Upper lobe of left lung (tissue), 6 donors: ENCODE results near the gene RNASET2. TPM values are rescaled to one million over a fixed set of nuclear protein-coding genes. Genes with fewer than 3 reads are reported as not detected.

Source experiments
- ATAC-seq, 2 donors: fragments of 200-7000 bp; cut with Tn5 transposase; one replicate each; pipeline ENCODE4 v1.9.1; 2022; ENCODE audit warnings: mild to moderate bottlenecking in 2 of 2, moderate library complexity in 2 of 2; ENCODE audit not compliant: low FRiP score in 2 of 2
- DNase-seq, 2 donors: peaks; one replicate each; pipeline ENCODE4 v3.0.0-alpha.2; 2019 to 2020
- H3K27ac ChIP-seq, 4 donors: fragments of 200-600 bp; sonication (generic); one replicate each; pipeline ENCODE4 v1.5.1; 2016 to 2019
- H3K27me3 ChIP-seq, 4 donors: fragments of 200-600 bp; sonication (generic); one replicate each; pipeline ENCODE4 v1.5.1; 2017 to 2019
- H3K36me3 ChIP-seq, 4 donors: fragments of 200-600 bp; sonication (generic); one replicate each; pipeline ENCODE4 v1.5.1; 2016 to 2019
- H3K4me1 ChIP-seq, 4 donors: fragments of 200-600 bp; sonication (generic); one replicate each; pipeline ENCODE4 v1.5.1; 2018 to 2019
- H3K4me3 ChIP-seq, 4 donors: fragments of 200-600 bp; sonication (generic); one replicate each; pipeline ENCODE4 v1.5.1; 2017 to 2019; ENCODE audit warnings: mild to moderate bottlenecking in 2 of 4, moderate library complexity in 1 of 4
- H3K9me3 ChIP-seq, 4 donors: fragments of 200-600 bp; sonication (generic); one replicate each; pipeline ENCODE4 v1.5.1; 2018 to 2019
- CTCF ChIP-seq, 6 experiments: fragments of 450-650 bp in 4 of 6; fragments of 200-600 bp in 2 of 6; sonication (generic) in 2 of 6; IDR thresholded peaks; one replicate each; pipeline ENCODE4 v1.5.1; 2016 to 2019; ENCODE audit warnings: antibody characterized with exemption in 6 of 6
- EP300 ChIP-seq, 4 donors: sonication (generic); formaldehyde crosslinking; IDR thresholded peaks; one replicate each; pipeline ENCODE4 v1.5.1; 2017; ENCODE audit warnings: antibody characterized with exemption in 4 of 4, control low read depth in 2 of 4
- POLR2A ChIP-seq, 4 donors: fragments of 450-650 bp; IDR thresholded peaks; one replicate each; pipeline ENCODE4 v1.5.1; 2016 to 2017; ENCODE audit warnings: antibody characterized with exemption in 4 of 4, mild to moderate bottlenecking in 2 of 4
- POLR2AphosphoS5 ChIP-seq, 2 donors: sonication (generic); formaldehyde crosslinking; IDR thresholded peaks; one replicate each; pipeline ENCODE4 v1.5.1; 2017; ENCODE audit warnings: antibody characterized with exemption in 2 of 2
- WGBS, 2 donors: methylation state at CpG; one replicate each; pipeline ENCODE4 v1.1.5; 2017 to 2018; 5-methylcytosine and 5-hydroxymethylcytosine counted together
- total RNA-seq, 6 donors: library from RNA; depleted of rRNA in 4 of 6; stranded (reverse); fragments of >200 nt in 4 of 6; gene quantifications; one replicate each; pipeline versions ENCODE4 v1.1.0 to v1.2.1, GENCODE V29; 2016 to 2021
- donor health status: DM: no; HTN: no; CAD: no; lungs with moderate emphysema.
- donor health status: DM: no; HTN: yes; CAD: no; lungs with severe emphysema.

Gene RNASET2
- total RNA-seq, 6 donors from 2014 or later = 66.4 to 131 (median 94.8) TPM

GRCh38 chr6:166904101-166904746, 52.1 kb downstream of the RNASET2 start:
- DNase-seq (peak in 1 of 2 donors; percentile 58), ATAC-seq (no peak)
- Histone ChIP-seq H3K4me3 (no peak overlapping the region), H3K9me3 (no peaks in the 10 kb centered on the region), H3K36me3 (no peaks in the 10 kb centered on the region), H3K27me3 (no peaks in the 10 kb centered on the region), H3K4me1 (no peaks in the 10 kb centered on the region), H3K27ac (no peak overlapping the region)
- WGBS, 2 donors = 72 to 74% methylated on average over 17 to 20 of the region's 23 CpGs
- TF ChIP-seq POLR2AphosphoS5 (IDR thresholded peaks at IDR 0.05) (no peak), CTCF (IDR thresholded peaks at IDR 0.05) (no peak), EP300 (IDR thresholded peaks at IDR 0.05) (no peak), POLR2A (IDR thresholded peaks at IDR 0.05) (no peak)

- DNase-seq (peak in 1 of 2 donors; percentile 45), ATAC-seq (no peak)
- 83 to 86% methylated on average over 13 of the region's 13 CpGs for WGBS, 2 donors
Measured at GRCh38 chr6:166903500-166903899, 52.9 kb downstream of the RNASET2 start.

DNA sequence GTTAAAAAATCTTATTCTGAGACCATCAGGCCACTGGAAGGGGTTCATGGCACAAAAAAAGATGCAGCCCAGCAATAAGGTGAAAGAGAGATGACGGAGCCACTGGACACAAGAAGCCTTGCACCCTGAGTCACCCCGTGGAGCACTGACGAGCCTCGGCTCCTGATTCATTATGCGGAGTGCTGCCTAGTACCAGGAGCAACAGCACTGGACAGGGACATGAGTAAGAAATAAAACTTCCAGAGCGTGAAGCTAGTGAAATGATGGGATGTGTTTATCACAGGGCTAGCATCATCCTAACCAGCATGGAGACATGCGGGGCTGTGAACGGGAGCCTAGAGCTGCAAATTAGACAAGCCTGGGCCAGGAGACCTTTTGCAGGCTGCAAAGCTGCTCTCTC, 53.3 kb downstream of the RNASET2 start:
- Histone ChIP-seq H3K27ac (no peak overlapping the region), H3K36me3 (no peaks in the 10 kb centered on the region), H3K27me3 (no peaks in the 10 kb centered on the region), H3K4me3 (no peak overlapping the region), H3K9me3 (no peaks in the 10 kb centered on the region), H3K4me1 (no peaks in the 10 kb centered on the region)
- ATAC-seq (no peak), DNase-seq (no peak)
- TF ChIP-seq CTCF (IDR thresholded peaks at IDR 0.05) = no peak
- TF ChIP-seq POLR2A (IDR thresholded peaks at IDR 0.05) = no peak
- no peak for TF ChIP-seq EP300 (IDR thresholded peaks at IDR 0.05)
- no peak for TF ChIP-seq POLR2AphosphoS5 (IDR thresholded peaks at IDR 0.05)
- WGBS, 2 donors = 88 to 93% methylated on average over 8 of the region's 8 CpGs

More at GRCh38 chr6:166903500-166903899, 52.9 kb downstream of the RNASET2 start:
- no peak for TF ChIP-seq POLR2AphosphoS5 (IDR thresholded peaks at IDR 0.05)
- TF ChIP-seq POLR2A (IDR thresholded peaks at IDR 0.05) = no peak
- TF ChIP-seq EP300 (IDR thresholded peaks at IDR 0.05) = no peak
- TF ChIP-seq CTCF (IDR thresholded peaks at IDR 0.05) = no peak
- Histone ChIP-seq H3K4me3 (no peak overlapping the region), H3K4me1 (no peaks in the 10 kb centered on the region), H3K27me3 (no peaks in the 10 kb centered on the region), H3K36me3 (no peaks in the 10 kb centered on the region), H3K27ac (no peak overlapping the region), H3K9me3 (no peaks in the 10 kb centered on the region)

GRCh38 chr6:166902211-166902755, 54.1 kb downstream of the RNASET2 start:
- Histone ChIP-seq H3K4me3 (no peak overlapping the region), H3K9me3 (no peaks in the 10 kb centered on the region), H3K27ac (no peak overlapping the region), H3K36me3 (no peaks in the 10 kb centered on the region), H3K27me3 (no peaks in the 10 kb centered on the region), H3K4me1 (no peaks in the 10 kb centered on the region)
- DNase-seq (peak in 1 of 2 donors; percentile 32), ATAC-seq (no peak)
- TF ChIP-seq EP300 (IDR thresholded peaks at IDR 0.05) = no peak
- no peak for TF ChIP-seq POLR2AphosphoS5 (IDR thresholded peaks at IDR 0.05)
- no peak for TF ChIP-seq POLR2A (IDR thresholded peaks at IDR 0.05)
- no peak for TF ChIP-seq CTCF (IDR thresholded peaks at IDR 0.05)
- 90% methylated on average over 33 of the region's 33 CpGs for WGBS, 2 donors

GRCh38 chr6:166901626-166902025, 54.7 kb downstream of the RNASET2 start:
- Histone ChIP-seq H3K36me3 (no peaks in the 10 kb centered on the region), H3K27me3 (no peaks in the 10 kb centered on the region), H3K27ac (no peak overlapping the region), H3K4me3 (no peak overlapping the region), H3K4me1 (no peaks in the 10 kb centered on the region), H3K9me3 (no peaks in the 10 kb centered on the region)
- peak in 1 of 2 donors; percentile 71 for DNase-seq
- TF ChIP-seq POLR2AphosphoS5 (IDR thresholded peaks at IDR 0.05) = no peak
- TF ChIP-seq EP300 (IDR thresholded peaks at IDR 0.05) = no peak
- TF ChIP-seq POLR2A (IDR thresholded peaks at IDR 0.05) = no peak
- TF ChIP-seq CTCF (IDR thresholded peaks at IDR 0.05) = no peak
- no peak for ATAC-seq
- 94% methylated on average over 41 to 45 of the region's 45 CpGs for WGBS, 2 donors
